Colonic mucosa (tissue), 4 donors: ENCODE results near the gene ARMC9. TPM values are rescaled to one million over a fixed set of nuclear protein-coding genes. Genes with fewer than 3 reads are reported as not detected.

Experiments
- DNase-seq: peaks from one replicate; pipeline ENCODE4 v3.0.0-alpha.2; 2020
- H3K27ac ChIP-seq: fragments of 200-600 bp; one replicate; pipeline ENCODE4 v1.8.0; 2021
- H3K27me3 ChIP-seq: fragments of 200-600 bp; one replicate; pipeline ENCODE4 v1.8.0; 2021
- H3K36me3 ChIP-seq: fragments of 200-600 bp; one replicate; pipeline ENCODE4 v1.8.0; 2021
- H3K4me1 ChIP-seq: fragments of 200-600 bp; one replicate; pipeline ENCODE4 v1.8.0; 2021; ENCODE audit warnings: mild to moderate bottlenecking
- H3K4me3 ChIP-seq: fragments of 200-600 bp; one replicate; pipeline ENCODE4 v1.8.0; 2021
- H3K9ac ChIP-seq, 2 donors: one replicate each; pipeline ENCODE4 v1.7.0; 2013; ENCODE audit warnings: control low read depth in 2 of 2, low read depth in 2 of 2, low read length in 2 of 2
- H3K9me3 ChIP-seq: fragments of 200-600 bp; one replicate; pipeline ENCODE4 v1.8.0; 2021
- CTCF ChIP-seq: fragments of 200-600 bp; IDR thresholded peaks from one replicate; pipeline ENCODE4 v1.8.0; 2022; ENCODE audit warnings: antibody characterized with exemption, mild to moderate bottlenecking
- intact Hi-C: fragments of 100-400 bp; cut with DNase I; formaldehyde crosslinking; loops from one replicate; pipeline ENCODE4 v1.14.1; 2022
- microRNA-seq: library from miRNA; unstranded; fragments of <30 nt; microRNA quantifications from one replicate; pipeline ENCODE4, GENCODE V29; 2019
- total RNA-seq, 2 donors: library from RNA; stranded (reverse); fragmentation: NEBNext Ultra II Directional in 1 of 2; extraction: Animal tissue kit (Norgen Biotek cat#: 25700) in 1 of 2; gene quantifications; one replicate each; pipeline ENCODE4 v1.2.1, GENCODE V29; 2021
- donor health status: healthy.
- donor health status: DM: no; HTN: no; CAD: no.
- donor health status: DM: no; HTN: no; CAD: no.

ARMC9 gene
- total RNA-seq, 2 donors from 2014 or later: 9.8 to 17.2 TPM

- intact Hi-C loops: no loop called here
Observed at GRCh38 chr2:231422056-231422455, 223.6 kb downstream of the ARMC9 start.

GRCh38 chr2:231423176-231423575 is 224.7 kb downstream of the ARMC9 start:
- H3K4me3 ChIP-seq: no peak overlapping the region
- intact Hi-C loops: no loop called here

More at GRCh38 chr2:231422056-231422455, 223.6 kb downstream of the ARMC9 start:
- no peaks in the 10 kb centered on the region for H3K36me3 ChIP-seq
- no peaks in the 10 kb centered on the region for H3K4me1 ChIP-seq
- H3K27ac ChIP-seq: no peak overlapping the region
- H3K4me3 ChIP-seq: no peak overlapping the region
- TF ChIP-seq CTCF: no peak
- no peak overlapping the region for H3K9ac ChIP-seq
- no peak for DNase-seq
- no peaks in the 10 kb centered on the region for H3K27me3 ChIP-seq
- H3K9me3 ChIP-seq: no peaks in the 10 kb centered on the region

More at GRCh38 chr2:231423176-231423575, 224.7 kb downstream of the ARMC9 start:
- TF ChIP-seq CTCF: no peak
- Histone ChIP-seq H3K9me3 (no peaks in the 10 kb centered on the region), H3K27ac (no peak overlapping the region), H3K36me3 (no peaks in the 10 kb centered on the region), H3K4me1 (no peaks in the 10 kb centered on the region), H3K27me3 (no peaks in the 10 kb centered on the region), H3K9ac (no peak overlapping the region)
- no peak for DNase-seq

Small RNAs within 50 kb of the gene (microRNA-seq; reads per million reads assigned to microRNA genes)
- not detected for gene MIR4777

Other genes starting within 250 kb of the ARMC9 start
- gene SPATA3, start 202.5 kb upstream of the ARMC9 start, total RNA-seq: not detected
- 10 to 100 TPM; 44.5 to 82.5 TPM for gene C2orf72, start 161.1 kb upstream of the ARMC9 start, total RNA-seq
- 100 to 1,000 TPM in 1 of 2 donors, 10 to 100 TPM in 1; 74.1 to 114 TPM for gene PSMD1, start 141.8 kb upstream of the ARMC9 start, total RNA-seq
- gene HTR2B, start 73.6 kb upstream of the ARMC9 start, total RNA-seq: under 1 TPM in 1 of 2 donors, not detected in 1; 0.27 TPM
- gene B3GNT7, start 197.1 kb downstream of the ARMC9 start, total RNA-seq: 100 to 1,000 TPM; 244 to 258 TPM